Measurements from ENCODE around the gene CHMP1B. TPM values are rescaled to one million over a fixed set of nuclear protein-coding genes. Genes with fewer than 3 reads are reported as not detected.
"Not testable (repeated sequence)": the region's sequence is repeated elsewhere in the genome, so short reads cannot be mapped to it uniquely, and the experiment has no call there.

CHMP1B gene
- total RNA-seq, 1 experiment from 2014 or later: 56.5 TPM

- no peak for DNase-seq
- no peaks in the 10 kb centered on the region for H3K9me3 Mint-ChIP-seq (ENCODE audit: unreplicated experiment)
- H3K36me3 ChIP-seq (ENCODE audit: control insufficient read depth, insufficient read depth, low read length): no peaks in the 10 kb centered on the region; the same call in 1 of the 2 replicates
- intact Hi-C loops (cut with micrococcal nuclease; ENCODE audit: unreplicated experiment): no loop called here
- peaks cover 26% of the 10 kb centered on the region for H3K4me1 ChIP-seq
- peaks cover 53% of the 10 kb centered on the region for H3K36me3 Mint-ChIP-seq (ENCODE audit: insufficient read depth, unreplicated experiment)
- H3K27me3 Mint-ChIP-seq (ENCODE audit: insufficient read depth, unreplicated experiment): no peaks in the 10 kb centered on the region
- no peaks in the 10 kb centered on the region for H3K9me3 ChIP-seq
- BruUV-seq (replicated peaks): no TSS peak
- H3K4me1 Mint-ChIP-seq (ENCODE audit: low read depth, unreplicated experiment): peaks cover 15% of the 10 kb centered on the region
- ChIA-PET CTCF (no interaction called here), POLR2A (no interaction called here)
- H3K4me3 Mint-ChIP-seq (ENCODE audit: unreplicated experiment): no peak overlapping the region
- no peak overlapping the region for H3K4me3 ChIP-seq (ENCODE audit: low read depth, low read length)
- H3K27ac Mint-ChIP-seq (ENCODE audit: unreplicated experiment): no peak overlapping the region
- no peak for TF ChIP-seq CTCF (IDR thresholded peaks at IDR 0.05; ENCODE audit: insufficient read depth in 1 of 2, low read depth in 1 of 2, low read length in 1 of 2, severe bottlenecking in 1 of 2, unreplicated experiment in 1 of 2)
- H3K27me3 ChIP-seq (replicated peaks; ENCODE audit: control insufficient read depth, insufficient read depth, low read length): no peaks in the 10 kb centered on the region
Measured at GRCh38 chr18:11891737-11892136, 40.5 kb downstream of the CHMP1B start.

GRCh38 chr18:11892438-11892837 is 41.2 kb downstream of the CHMP1B start:
- H3K4me3 Mint-ChIP-seq (ENCODE audit: unreplicated experiment); BruUV-seq (replicated peaks); H3K27me3 ChIP-seq (replicated peaks; ENCODE audit: control insufficient read depth, insufficient read depth, low read length); H3K27me3 Mint-ChIP-seq (ENCODE audit: insufficient read depth, unreplicated experiment); H3K9me3 Mint-ChIP-seq (ENCODE audit: unreplicated experiment); intact Hi-C loops (cut with micrococcal nuclease; ENCODE audit: unreplicated experiment); H3K9me3 ChIP-seq; H3K4me3 ChIP-seq (ENCODE audit: low read depth, low read length); H3K27ac Mint-ChIP-seq (ENCODE audit: unreplicated experiment); DNase-seq; H3K36me3 ChIP-seq (ENCODE audit: control insufficient read depth, insufficient read depth, low read length); H3K4me1 Mint-ChIP-seq (ENCODE audit: low read depth, unreplicated experiment); CTCF ChIA-PET: not testable (repeated sequence)
- H3K36me3 Mint-ChIP-seq (ENCODE audit: insufficient read depth, unreplicated experiment): peaks cover 47% of the 10 kb centered on the region
- H3K4me1 ChIP-seq: peaks cover 19% of the 10 kb centered on the region
- POLR2A ChIA-PET: interaction anchor here (0.5 kb wide), 1 partner anchor 935 kb away, joined by 3 read pairs; no protein-coding TSS in a partner anchor

GRCh38 chr18:11897781-11898180 is 46.6 kb downstream of the CHMP1B start:
- peaks cover 13% of the 10 kb centered on the region for H3K4me1 ChIP-seq
- DNase-seq: no peak
- intact Hi-C loops (cut with micrococcal nuclease; ENCODE audit: unreplicated experiment): no loop called here
- no TSS peak for BruUV-seq (replicated peaks)
- H3K27me3 ChIP-seq (replicated peaks; ENCODE audit: control insufficient read depth, insufficient read depth, low read length): no peaks in the 10 kb centered on the region
- Mint-ChIP-seq H3K36me3 (ENCODE audit: insufficient read depth, unreplicated experiment) (peaks cover 38% of the 10 kb centered on the region), H3K27ac (ENCODE audit: unreplicated experiment) (no peak overlapping the region), H3K9me3 (ENCODE audit: unreplicated experiment) (no peaks in the 10 kb centered on the region), H3K27me3 (ENCODE audit: insufficient read depth, unreplicated experiment) (no peaks in the 10 kb centered on the region), H3K4me3 (ENCODE audit: unreplicated experiment) (no peak overlapping the region), H3K4me1 (ENCODE audit: low read depth, unreplicated experiment) (no peaks in the 10 kb centered on the region)
- TF ChIP-seq CTCF (IDR thresholded peaks at IDR 0.05; ENCODE audit: insufficient read depth in 1 of 2, low read depth in 1 of 2, low read length in 1 of 2, severe bottlenecking in 1 of 2, unreplicated experiment in 1 of 2): no peak
- POLR2A ChIA-PET: no interaction called here
- H3K9me3 ChIP-seq: no peaks in the 10 kb centered on the region
- CTCF ChIA-PET: interaction anchor here (0.6 kb wide), 1 partner anchor 38 kb away, joined by 5 read pairs; no protein-coding TSS in a partner anchor
- no peak overlapping the region for H3K4me3 ChIP-seq (ENCODE audit: low read depth, low read length)
- no peaks in the 10 kb centered on the region; the same call in 1 of the 2 replicates for H3K36me3 ChIP-seq (ENCODE audit: control insufficient read depth, insufficient read depth, low read length)

GRCh38 chr18:11899063-11899462 is 47.9 kb downstream of the CHMP1B start:
- Histone ChIP-seq H3K27me3 (replicated peaks; ENCODE audit: control insufficient read depth, insufficient read depth, low read length) (no peaks in the 10 kb centered on the region), H3K4me3 (ENCODE audit: low read depth, low read length) (no peak overlapping the region), H3K4me1 (peaks cover 19% of the 10 kb centered on the region), H3K36me3 (ENCODE audit: control insufficient read depth, insufficient read depth, low read length) (no peaks in the 10 kb centered on the region; the same call in 1 of the 2 replicates), H3K9me3 (no peaks in the 10 kb centered on the region)
- H3K4me3 Mint-ChIP-seq (ENCODE audit: unreplicated experiment): no peak overlapping the region
- H3K27ac Mint-ChIP-seq (ENCODE audit: unreplicated experiment): no peak overlapping the region
- H3K27me3 Mint-ChIP-seq (ENCODE audit: insufficient read depth, unreplicated experiment): no peaks in the 10 kb centered on the region
- no peak for DNase-seq
- H3K9me3 Mint-ChIP-seq (ENCODE audit: unreplicated experiment): no peaks in the 10 kb centered on the region
- no peak for TF ChIP-seq CTCF (IDR thresholded peaks at IDR 0.05; ENCODE audit: insufficient read depth in 1 of 2, low read depth in 1 of 2, low read length in 1 of 2, severe bottlenecking in 1 of 2, unreplicated experiment in 1 of 2)
- peaks cover 5% of the 10 kb centered on the region for H3K4me1 Mint-ChIP-seq (ENCODE audit: low read depth, unreplicated experiment)
- no TSS peak for BruUV-seq (replicated peaks)
- ChIA-PET POLR2A (no interaction called here), CTCF (no interaction called here)
- peaks cover 28% of the 10 kb centered on the region for H3K36me3 Mint-ChIP-seq (ENCODE audit: insufficient read depth, unreplicated experiment)
- intact Hi-C loops (cut with micrococcal nuclease; ENCODE audit: unreplicated experiment): no loop called here
